ENCODE measurements around the gene ASTN2.

DNA sequence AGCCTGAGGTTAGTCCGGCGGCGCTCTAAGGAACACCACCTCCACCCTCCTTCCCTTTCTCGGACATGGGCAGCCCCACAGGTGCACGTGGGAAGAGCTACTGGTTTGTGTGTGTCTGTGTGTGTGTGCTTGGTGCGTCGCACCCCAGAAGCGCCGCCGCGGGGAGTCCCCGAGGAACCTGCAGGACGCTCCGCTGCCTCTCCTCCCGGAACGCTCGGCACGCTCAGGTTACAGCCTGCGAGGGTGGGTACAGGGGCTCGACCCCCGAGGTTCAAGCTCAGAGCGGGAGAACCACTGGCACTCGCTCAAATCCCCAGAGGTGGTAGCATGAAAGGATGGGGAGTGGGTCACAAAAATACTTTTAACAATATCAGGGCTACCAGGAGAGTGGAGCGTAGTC lies 2.0 kb downstream of the ASTN2 start:
- TF ChIP-seq EZH2 (IDR thresholded peaks at IDR 0.05; ENCODE audit: insufficient read depth, poor library complexity, severe bottlenecking) (no peak), EZH2phosphoT487 (IDR thresholded peaks at IDR 0.05; ENCODE audit: insufficient read depth, low read depth) (no peak)

Data from GM23248 (cell line).